GM18511 (cell line): ENCODE measurements around the gene BLTP2.

Experiments used
- ATAC-seq: cut with Tn5 transposase; IDR thresholded peaks from one replicate; pipeline ENCODE4 v1.9.1; 2021; ENCODE audit warnings: mild to moderate bottlenecking, moderate library complexity; ENCODE audit not compliant: unreplicated experiment

The BLTP2 gene

DNA sequence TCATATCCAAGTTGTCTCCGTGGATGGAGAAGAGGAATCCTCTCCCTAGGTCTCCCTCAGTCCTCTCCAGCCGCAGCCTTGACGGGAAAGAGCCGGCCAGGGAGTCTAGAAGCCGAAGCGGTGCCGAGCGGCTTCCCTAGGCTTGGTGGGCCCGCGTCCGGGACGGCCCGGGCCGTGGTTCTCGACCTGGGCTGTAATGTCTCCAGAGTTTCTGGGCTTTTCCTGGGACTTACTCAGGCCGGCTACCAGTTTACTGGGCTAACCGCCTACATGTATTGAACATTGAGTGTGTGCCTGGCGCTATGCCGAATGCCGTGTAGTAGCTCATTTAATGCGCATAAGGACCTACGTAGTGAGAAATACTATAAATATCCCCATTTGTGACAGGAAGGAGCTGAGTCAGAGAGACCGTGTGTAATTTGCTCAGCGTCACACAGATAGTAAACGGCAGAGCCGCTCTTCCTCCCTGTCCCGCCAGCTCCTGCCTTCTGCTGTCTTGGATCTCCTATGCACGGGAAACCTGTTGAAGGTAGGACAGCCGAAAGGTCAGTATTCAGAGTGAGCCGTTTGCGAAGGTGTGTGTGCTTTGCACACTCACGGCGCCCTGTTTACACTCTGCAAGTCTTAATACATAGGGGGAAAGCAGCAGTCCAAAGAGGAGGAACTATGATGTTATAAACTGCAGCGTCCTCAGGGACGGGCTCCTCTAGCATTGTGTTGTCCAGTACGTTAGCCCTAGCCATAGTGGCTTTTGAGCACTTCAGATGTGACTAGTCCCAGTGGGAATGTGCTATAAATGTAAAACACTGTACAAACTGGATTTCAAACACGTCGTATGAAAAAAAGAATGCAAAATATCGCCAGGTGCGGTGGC is 45.4 kb downstream of the BLTP2 start:
- peak; percentile 54 for ATAC-seq

- ATAC-seq: peak; percentile 92
Measured at GRCh38 chr17:28598799-28599310, 46.1 kb downstream of the BLTP2 start, which contains the start of gene SPAG5. Gene SPAG5, minus strand, starts transcription at chr17:28599025. Its CDS starts 79 bp downstream, at chr17:28598946.

GRCh38 chr17:28598389-28598788 is 46.6 kb downstream of the BLTP2 start:
- ATAC-seq: no peak

DNA sequence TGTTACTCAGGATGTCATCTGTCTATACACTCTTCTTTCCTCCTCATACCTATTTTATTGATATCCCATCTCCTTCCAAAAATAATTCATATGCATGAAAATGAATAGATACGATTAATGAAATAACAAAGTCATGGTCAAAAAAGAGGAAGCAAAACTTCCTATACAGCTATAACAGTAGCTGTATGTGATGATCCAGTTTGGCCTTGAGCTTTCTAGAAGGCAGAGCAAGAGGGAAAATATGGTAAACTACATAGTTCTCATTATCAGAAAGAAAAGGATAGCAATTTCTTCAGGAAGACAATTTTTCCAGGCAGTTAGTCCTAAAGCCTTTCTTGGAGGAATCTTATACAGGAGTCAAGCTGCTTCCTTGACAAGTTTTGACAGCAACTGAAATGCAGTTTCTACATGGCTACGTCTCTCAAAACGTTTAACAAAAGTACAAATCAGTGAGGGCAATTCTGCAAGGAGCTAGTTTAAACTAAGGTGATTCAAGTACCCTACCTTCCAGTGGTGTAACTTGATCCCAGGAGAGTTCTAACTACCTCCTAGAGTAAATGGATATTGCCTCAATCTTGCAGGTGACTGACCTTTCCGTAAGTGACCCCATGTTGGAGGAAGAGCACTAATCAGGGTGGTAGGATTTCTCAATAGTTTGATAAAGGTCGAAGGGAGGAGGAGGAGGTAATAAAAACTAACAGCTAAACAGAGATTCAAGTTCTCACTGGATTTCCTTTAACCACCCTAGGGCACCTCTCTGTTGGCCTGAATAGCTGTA is 47.2 kb downstream of the BLTP2 start:
- ATAC-seq: no peak
